GM23338 (cell line): Measurements from ENCODE around the gene ZNF275.

Experiments
- CTCF ChIP-seq, 2 experiments: fragments of 200-600 bp in 1 of 2; sonication (generic) in 1 of 2; conservative IDR thresholded peaks; 2 replicates each; pipeline versions ENCODE4 v1.5.1 to v1.6.1; 2016 to 2017; ENCODE audit warnings: antibody characterized with exemption in 2 of 2, low read depth in 2 of 2, mild to moderate bottlenecking in 2 of 2, moderate library complexity in 1 of 2
- EZH2phosphoT487 ChIP-seq: fragments of 200-600 bp; sonication (generic); IDR thresholded peaks from one replicate; pipeline ENCODE4 v1.8.1; 2018; ENCODE audit warnings: antibody characterized with exemption; ENCODE audit not compliant: unreplicated experiment
- POLR2AphosphoS5 ChIP-seq: IDR thresholded peaks from 2 replicates; pipeline ENCODE4 v1.6.1; 2016; ENCODE audit warnings: antibody characterized with exemption, low read depth

DNA sequence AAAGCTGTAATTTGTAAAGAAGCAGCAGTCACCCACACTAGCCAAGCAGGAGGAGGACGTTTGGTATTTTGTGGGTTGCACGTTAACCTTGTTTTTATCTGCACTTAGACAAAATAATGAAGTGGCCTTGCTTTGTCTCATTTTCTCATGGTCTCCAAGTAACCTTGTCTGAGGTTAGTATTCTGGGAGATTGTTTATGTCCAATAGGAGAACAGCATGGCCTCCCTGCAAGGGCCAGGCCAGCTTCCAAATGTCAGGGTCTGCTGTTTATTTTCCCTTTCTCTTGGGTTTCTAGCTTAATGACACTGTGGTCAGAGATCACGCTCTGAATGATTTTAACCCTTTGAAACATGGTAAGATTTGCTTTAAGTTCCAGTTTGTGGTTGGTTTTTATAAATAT lies 37.3 kb downstream of the ZNF275 start:
- TF ChIP-seq CTCF (conservative IDR thresholded peaks at IDR 0.05; ENCODE audit: low read depth in 2 of 2) (no peak), POLR2AphosphoS5 (no peak), EZH2phosphoT487 (no peak)
